GM18520 (cell line): ENCODE results near the gene MCM10.

Experiments
- ATAC-seq: cut with Tn5 transposase; IDR thresholded peaks from one replicate; pipeline ENCODE4 v1.9.1; 2021; ENCODE audit not compliant: unreplicated experiment

Gene MCM10

DNA sequence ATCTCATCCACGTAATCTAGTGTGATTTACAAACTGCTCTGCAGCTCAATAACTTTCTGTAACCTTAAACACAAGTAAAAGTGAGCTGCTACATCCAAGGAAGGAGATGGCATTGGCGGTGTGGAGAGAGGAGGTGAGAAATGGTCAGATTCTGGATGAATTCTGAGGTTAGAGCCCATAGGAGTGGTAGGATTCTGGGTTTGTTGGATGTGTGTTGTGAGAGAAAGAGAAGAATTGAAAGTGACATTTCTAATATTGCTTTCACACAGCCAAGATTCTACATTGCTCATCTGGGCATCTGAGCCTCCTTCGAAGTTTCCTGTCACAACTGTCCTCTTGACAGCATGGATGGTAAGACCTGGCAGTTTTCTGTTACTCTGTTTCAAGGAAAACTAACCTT is 2.5 kb downstream of the MCM10 start:
- ATAC-seq: no peak

DNA sequence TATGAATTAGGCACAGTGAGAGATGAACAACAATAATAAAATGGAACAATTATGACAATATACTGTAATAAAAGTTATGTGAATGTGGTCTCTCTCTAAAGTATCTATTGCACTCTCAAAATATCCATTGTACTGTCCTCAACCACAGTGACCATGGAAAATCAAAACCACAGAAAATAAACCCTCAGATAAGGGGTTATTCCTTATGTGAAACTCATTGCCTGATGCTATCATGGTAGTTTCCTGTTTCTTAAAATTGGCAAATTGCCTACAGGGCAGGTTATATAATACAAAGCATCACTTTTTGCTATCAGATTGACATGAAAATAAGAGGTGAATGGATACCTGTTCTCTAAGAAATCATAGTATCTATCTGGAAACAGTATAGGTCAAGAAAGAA is 3.8 kb downstream of the MCM10 start:
- ATAC-seq: no peak

DNA sequence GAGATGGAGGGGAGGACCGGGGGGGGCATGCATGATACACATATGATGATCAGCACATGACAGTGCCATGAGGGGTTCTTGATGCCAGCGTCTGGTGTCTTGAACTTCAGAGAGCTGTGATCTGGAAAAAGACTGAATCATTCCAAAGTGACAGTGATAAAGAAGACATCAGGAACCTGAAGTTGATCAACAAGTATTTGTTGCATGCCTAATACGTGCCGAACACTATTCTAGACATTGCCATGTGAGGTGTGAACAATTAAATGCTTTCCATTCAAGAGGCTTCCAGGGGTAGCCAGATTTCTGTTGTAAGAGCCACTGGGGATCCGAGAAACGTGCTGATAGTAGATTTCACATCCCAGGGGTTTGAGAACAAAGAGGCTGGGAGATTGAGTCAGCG is 6.2 kb downstream of the MCM10 start:
- ATAC-seq: no peak

DNA sequence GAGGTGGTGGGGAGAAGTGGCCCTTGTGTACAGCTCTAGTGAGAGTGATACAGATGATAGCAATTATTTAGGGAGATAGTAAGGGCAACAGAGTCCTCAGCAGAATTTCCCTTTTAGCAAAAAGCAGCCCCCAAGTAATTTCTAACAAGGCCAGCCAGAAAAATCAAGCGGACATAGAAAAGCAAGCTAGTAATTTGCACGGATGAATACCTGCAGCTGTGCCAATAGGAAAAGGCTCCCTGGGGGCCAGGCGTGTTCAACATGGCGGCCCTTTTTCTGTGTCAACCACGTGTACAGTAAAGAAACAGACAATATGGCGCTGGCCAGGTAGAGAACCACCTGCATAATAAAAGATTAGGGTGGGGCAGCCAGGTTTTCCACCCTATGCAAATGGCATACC is 7.4 kb downstream of the MCM10 start:
- no peak for ATAC-seq

DNA sequence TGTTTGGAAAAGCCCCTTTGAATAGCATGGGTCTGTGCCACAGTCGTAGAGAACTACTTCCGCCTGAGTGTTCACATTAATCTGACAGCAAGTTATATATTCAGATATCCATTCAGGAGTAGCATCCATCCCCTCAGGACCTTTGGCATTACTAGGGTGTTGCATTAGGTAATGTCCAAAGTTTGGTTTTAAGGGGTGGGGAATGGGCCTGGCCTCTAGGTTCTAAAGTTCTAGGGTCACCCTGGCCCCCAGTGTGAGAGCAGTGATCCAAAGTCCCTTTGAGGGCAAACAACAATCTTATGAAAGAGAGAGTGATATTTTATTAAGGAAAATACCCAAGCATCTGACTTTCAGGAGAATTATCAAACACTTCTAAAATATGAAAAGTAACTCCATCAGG is 12.3 kb downstream of the MCM10 start:
- no peak for ATAC-seq

DNA sequence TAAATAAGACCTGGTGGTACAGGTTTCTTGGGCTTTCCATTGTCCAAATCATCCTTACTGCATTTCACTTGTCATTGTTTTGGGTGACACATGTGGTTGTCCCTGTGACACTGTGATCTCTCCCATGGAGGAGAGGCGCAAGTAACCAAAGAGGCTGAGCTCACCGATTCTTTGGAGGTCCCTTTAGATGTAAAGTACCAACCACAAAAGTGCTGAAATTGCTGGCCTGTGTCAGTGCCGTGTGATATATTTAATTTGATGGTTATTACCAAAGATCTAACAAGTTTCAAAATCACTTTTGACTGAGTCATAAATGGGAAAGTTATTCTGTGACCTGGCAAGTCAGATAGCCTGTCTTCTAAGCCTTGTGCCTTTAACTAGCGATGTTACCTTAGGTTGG is 19.4 kb downstream of the MCM10 start:
- no peak for ATAC-seq

DNA sequence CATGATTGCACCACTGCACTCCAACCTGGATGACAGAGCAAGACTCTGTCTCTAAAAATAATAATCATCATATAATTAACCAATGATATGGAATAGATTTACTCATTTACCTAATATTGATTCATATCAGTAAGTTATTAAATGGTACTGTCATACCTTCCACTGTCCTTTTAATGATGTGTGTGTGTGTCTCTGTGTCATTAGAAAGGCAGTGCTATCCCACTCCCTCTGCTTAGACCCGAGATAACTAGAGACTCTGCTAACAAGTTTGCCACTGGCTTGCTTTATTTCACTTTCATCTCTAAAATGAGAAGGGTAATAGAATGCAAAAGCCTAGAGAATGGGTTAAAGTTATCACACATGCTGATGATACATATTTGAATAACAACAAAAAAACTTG is 21.1 kb downstream of the MCM10 start:
- no peak for ATAC-seq

DNA sequence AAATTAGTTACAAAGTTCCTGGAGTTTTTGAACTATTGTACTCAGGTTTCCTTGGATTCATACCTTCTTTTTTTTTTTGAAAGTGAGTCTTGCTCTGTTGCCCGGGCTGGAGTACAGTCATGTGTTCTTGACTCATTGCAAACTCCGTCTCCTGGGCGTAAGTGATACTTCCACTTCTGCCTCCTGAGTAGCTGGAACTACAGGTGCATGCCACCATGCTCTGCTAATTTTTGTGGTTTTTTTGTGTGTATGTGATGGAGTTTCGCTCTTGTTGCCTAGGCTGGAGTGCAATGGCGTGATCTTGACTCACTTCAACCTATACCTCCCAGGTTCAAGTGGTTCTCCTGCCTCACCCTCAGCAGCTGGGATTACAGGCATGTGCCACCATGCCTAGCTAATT is 22.3 kb downstream of the MCM10 start:
- no peak for ATAC-seq

DNA sequence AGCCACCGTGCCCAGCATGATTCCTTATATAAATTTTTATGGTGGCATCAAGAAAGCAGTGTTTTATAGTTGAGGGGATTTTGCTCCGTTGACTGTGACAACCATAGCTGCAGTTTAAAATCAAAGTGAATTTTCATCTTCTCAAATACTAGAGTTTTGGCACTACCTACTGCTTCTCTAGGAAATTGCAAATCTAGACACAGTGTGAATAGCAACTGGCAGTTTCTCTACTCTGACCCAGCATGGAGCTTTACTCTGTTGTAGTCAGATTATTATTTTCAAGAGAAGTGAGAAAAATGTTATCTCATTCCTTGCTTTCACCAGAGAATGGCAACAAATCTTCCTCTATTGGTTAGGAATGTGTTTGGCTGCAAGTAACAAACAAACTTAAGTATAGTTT is 22.9 kb downstream of the MCM10 start:
- ATAC-seq: no peak

DNA sequence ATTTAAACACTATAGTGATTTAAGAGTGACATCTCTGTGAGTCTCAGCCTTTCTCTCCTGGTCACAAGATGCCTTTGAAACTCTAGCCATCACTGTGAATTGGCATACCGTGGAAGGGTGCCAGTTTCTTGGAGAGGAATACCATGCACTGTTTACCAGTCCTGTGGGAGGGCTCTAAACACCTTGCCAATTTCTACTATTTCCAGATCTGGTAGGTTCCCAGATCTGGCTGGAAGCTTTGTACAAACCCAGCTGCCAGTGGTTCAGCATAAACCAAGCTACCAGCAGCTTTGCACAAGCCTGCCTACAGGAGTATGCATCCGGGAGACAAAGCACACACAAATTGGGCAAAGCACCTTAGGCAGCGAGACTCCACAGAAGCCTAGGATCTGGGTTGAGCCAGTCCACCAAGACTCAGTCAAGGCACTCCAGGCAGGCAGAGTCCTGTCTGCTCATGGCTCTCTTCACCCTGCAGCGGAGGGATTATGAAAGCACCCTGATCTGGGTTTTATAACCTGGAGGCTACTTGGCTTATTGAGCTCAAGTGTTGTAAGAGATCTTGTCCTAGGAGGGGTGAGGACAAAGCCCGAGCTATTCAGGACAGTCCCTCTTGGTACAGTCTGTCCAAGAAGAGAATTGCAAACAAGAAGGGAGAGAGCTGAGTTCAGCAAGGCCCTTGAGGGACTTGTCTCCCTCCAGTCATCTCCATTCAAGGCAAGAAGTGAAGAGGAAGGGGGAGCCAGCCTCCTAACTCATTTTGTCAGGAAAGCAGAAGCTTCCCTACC is 23.6 kb downstream of the MCM10 start:
- ATAC-seq: no peak

DNA sequence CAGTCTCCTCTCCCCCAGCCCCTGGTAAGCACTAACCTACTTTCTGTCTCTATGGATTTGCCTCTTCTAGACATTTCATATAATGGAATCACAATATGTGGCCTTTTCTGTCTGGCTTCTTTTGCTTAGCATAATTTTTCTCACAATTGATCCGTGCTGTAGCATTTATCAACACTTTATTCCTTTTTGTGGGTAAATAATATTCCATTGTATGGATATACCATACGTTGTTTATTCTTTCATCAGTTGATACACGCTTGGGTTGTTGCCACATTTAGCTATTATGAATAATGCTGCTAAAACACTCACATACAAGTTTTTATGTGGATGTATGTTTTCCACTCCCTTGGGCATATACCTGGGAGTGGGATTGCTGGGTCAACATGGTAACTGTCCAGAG is 25.8 kb downstream of the MCM10 start:
- no peak for ATAC-seq

DNA sequence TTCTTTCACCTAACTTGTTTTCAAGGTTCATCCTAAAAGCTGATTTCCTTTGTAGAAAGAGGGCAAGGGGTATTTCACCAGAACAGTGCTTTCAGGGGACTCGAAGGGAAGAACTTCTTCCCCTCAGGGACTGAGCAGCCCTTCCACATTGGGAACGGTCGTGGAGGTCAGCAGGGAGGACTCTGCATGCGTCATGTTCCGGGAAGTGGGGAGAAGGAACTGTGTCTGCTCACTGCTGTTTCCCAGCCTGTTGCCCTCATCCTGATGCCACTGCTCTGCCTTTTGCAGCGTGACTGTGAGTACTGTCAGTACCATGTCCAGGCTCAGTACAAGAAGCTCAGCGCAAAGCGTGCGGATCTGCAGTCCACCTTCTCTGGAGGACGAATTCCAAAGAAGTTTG is 27.2 kb downstream of the MCM10 start:
- no peak for ATAC-seq

DNA sequence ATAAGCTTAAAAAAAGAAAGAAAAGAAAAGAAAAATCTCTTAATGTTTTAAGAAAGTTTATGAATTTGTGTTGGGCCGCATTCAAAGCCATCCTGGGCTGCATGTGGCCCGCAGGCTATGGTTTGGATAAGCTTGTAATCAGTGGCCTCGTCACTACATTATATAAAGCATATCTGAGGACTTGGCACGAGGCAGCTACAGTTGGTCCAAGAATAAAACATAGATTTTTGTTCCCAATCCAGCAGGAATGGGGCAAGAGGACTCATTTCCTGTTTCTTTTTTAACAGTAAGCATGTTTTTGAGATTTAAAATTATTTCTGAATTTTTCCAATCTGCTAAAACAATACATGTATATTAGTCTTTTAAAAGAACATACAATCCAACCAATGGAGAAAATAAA is 28.6 kb downstream of the MCM10 start:
- no peak for ATAC-seq

DNA sequence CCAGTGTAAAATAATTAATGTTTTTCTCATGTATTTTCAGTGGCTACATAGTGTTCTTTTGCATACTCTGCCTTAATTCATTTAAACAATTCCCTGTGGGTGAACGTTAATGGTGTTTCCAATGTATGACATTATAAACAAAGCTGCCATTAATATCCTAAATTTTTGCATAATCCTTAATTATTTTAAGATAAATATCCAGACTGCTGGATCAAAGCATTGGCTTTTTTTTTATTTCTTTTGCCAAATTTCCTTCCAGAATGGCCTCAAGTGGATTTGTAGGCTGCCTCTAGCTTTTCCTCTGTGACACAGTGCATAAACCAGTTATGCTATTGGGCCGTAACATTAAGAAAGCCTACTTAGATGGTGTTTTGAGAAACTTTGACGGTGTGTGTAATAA is 29.5 kb downstream of the MCM10 start:
- ATAC-seq: no peak

DNA sequence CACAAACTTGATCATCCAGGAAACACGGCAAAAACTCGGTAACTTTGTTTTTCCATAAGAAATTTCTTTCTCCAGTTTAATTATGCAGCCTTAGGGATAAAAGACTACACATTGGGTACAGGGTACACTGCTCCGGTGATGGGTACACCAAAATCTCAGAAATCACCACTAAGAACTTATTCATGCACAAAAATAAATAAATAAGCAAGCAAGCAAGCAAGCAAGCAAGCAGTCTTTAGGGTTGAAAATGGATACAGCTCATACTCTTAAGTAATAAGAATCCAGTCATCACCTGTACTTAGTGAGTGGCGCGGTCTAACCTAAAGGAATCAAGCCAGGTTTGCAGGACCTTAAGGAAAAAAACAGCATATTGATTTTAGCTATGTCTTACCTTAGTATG is 30.0 kb downstream of the MCM10 start:
- ATAC-seq: no peak

DNA sequence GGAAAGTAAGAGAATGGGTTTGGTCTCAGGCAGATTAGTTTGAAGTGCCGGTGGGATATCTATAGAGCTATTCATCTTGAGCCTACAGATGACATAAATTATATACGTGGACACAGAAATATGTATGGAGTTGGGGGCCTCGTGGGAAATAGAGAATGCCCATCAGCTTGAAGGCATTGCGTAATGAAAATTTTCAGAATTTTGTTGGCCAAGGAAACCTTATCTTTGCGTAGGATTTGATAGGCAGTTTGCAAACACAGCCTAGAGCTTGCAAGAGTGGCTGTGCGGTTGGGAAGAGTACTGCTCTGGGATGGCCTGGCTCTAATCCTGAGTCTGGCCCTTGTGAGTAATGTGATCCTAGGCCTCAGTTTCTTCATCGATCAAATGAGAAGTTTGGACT is 32.3 kb downstream of the MCM10 start:
- ATAC-seq: no peak

DNA sequence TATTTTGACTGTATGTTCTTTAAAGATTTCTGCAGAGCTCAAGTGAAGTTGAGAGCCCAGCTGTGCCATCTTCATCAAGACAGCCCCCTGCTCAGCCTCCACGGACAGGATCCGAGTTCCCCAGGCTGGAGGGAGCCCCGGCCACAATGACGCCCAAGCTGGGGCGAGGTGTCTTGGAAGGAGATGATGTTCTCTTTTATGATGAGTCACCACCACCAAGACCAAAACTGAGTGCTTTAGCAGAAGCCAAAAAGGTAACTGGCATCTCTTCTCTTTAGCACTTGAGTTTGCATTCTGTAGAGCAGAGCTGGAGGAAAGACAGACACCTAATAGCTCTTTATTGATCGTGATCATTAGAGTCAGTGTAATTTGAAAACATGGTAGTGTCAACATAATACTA is 33.7 kb downstream of the MCM10 start:
- no peak for ATAC-seq

DNA sequence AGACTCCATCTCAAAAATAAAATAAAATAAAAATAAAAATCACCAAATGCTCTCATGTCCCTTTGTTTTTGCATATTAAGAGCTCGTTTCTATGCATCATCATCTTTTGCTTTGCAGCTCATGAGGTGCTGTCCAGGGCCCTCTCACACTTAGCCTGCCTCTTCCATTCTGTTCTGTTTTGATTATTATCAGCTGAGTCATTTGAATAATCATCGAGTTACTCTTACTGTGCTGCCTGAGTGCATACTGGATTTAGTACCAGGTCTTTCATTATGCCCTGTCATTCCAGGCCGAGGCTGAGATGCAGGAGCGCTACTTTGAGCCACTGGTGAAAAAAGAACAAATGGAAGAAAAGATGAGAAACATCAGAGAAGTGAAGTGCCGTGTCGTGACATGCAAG is 39.8 kb downstream of the MCM10 start:
- no peak for ATAC-seq

DNA sequence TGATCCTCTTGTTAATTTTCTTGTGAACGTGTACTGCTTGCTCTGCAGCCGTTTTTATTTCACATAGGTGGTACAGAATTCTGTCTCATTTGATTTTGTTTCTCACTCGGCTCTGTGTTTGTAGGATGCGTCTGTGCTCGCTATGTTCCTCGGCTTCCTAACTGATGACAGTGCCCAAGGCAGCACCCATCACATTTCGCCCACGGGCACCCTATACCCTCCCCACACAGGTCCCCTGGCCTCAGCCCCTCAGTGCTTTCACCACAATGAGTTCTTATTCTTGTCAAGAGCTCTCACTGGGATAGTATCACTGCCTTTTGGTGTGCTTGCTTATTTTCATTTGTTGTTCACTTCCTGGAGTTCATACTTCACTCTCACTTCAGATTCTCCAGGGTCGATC is 44.7 kb downstream of the MCM10 start:
- ATAC-seq: no peak

DNA sequence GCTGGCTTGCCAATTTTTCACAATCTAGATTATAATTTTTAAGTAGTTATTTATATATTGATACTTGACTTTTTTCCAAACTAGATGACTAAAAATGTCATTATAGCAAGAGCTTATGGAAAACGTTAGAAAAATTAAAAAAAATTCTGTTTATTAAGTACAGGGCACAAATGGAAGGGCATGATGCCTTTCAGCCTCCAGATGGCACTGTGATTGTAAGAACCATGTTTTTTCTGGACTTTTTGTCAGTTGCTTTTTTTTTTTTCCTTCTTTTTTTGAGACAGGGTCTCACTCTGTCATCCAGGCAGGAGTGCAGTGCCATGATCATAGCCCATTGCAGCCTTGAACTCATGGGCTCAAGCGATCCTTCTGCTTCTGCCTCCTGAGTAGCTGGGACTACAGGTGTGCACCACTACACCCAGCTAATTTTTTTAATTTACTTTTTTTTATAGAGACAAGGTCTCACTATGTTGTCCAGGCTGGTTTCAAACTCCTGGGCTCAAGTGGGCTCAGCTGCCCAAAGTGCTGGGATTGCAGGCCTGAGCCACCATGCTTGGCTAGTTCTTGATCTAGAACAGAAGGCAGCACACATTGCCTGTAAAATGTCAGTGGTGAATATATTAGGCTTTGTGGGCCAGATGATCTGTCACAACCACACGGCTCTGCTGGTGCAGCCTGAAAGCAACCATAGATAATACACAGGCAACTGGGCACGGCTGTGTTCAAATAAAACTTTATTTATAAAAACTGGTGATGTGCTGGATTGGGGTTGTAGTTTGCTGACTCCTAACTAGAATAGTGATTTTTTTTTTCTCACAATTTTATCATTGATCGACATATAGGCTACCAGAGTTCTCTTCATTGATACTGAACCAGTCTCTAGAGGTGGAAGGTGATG is 45.4 kb downstream of the MCM10 start:
- no peak for ATAC-seq

DNA sequence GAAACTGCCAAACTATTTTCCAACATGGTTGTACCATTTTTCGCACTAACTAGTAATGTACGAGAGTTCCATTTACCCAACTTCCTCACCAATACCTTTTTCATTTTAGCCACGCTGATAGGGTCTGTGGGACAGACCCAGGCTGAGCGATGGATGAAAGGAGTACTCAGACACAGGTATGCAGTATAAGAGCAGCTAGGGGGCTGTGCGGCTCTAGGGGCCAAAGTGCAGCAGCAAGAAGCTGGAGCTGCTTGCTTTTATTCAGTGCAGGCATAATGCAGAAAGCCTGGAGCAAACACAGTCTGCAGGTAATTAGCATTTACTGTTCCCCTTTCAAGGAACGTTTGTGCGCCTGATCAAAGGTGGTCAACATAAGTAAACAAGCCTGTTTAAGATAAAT is 51.8 kb downstream of the MCM10 start:
- ATAC-seq: no peak

DNA sequence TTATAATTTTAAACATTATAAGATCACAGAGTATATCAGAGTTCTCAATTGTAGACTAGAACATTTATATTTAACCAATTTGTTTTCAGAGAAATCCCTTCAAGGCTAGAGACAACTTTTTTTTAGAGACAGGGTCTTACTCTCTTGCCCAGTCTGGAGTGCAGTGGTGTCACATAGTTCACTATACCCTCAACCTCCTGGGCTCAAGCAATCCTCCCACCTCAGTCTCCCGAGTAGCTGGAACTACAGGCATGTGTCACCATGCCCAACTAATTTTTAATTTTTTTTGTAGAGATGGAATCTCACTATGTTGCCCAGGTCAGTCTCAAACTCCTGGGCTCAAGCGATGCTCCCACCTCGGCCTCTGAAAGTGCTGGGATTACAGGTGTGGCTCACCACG is 57.5 kb downstream of the MCM10 start:
- ATAC-seq: no peak
